B cell (primary cell): Measurements from ENCODE around the gene CDC73.

Experiments used
- CTCF ChIP-seq: fragments of 200-600 bp; IDR thresholded peaks from one replicate; pipeline ENCODE4 v1.8.0; 2022; ENCODE audit warnings: antibody characterized with exemption, mild to moderate bottlenecking
- EZH2 ChIP-seq: IDR thresholded peaks from 2 replicates; pipeline ENCODE4 v1.6.1; 2012; ENCODE audit warnings: borderline replicate concordance, low read depth, mild to moderate bottlenecking, moderate library complexity, low read length; ENCODE audit not compliant: insufficient read depth, poor library complexity, severe bottlenecking

GRCh38 chr1:193086342-193086741 is 35.5 kb upstream of the CDC73 start:
- TF ChIP-seq CTCF: no peak
- TF ChIP-seq EZH2: no peak
